ENCODE data around the gene HTR4.

Gene HTR4

GRCh38 chr5:148660346-148660660 is 6.0 kb upstream of the HTR4 start:
- DNase-seq = no peak

GRCh38 chr5:148659641-148660345 is 5.5 kb upstream of the HTR4 start:
- DNase-seq = no peak

GRCh38 chr5:148653291-148653835 is 964 bp downstream of the HTR4 start:
- no peak for DNase-seq

GRCh38 chr5:148651528-148651927 is 2.8 kb downstream of the HTR4 start:
- DNase-seq = no peak

- DNase-seq = no peak
Measured at GRCh38 chr5:148645527-148645926, 8.8 kb downstream of the HTR4 start.

GRCh38 chr5:148641735-148642134 is 12.6 kb downstream of the HTR4 start:
- no peak for DNase-seq

GRCh38 chr5:148640471-148640870 is 13.9 kb downstream of the HTR4 start:
- no peak for DNase-seq

- DNase-seq = no peak
Measured at GRCh38 chr5:148639081-148639480, 15.2 kb downstream of the HTR4 start.

GRCh38 chr5:148636353-148636752 is 18.0 kb downstream of the HTR4 start:
- no peak for DNase-seq

GRCh38 chr5:148635321-148636083 is 18.8 kb downstream of the HTR4 start:
- no peak for DNase-seq

- DNase-seq = no peak
Measured at GRCh38 chr5:148633067-148633377, 21.3 kb downstream of the HTR4 start.

- DNase-seq = no peak
Measured at GRCh38 chr5:148632255-148633066, 21.9 kb downstream of the HTR4 start.

GRCh38 chr5:148626986-148627385 is 27.3 kb downstream of the HTR4 start:
- no peak for DNase-seq

GRCh38 chr5:148626081-148626613 is 28.2 kb downstream of the HTR4 start:
- no peak for DNase-seq

- DNase-seq = no peak
Measured at GRCh38 chr5:148625250-148625649, 29.1 kb downstream of the HTR4 start.

GRCh38 chr5:148623741-148624140 is 30.6 kb downstream of the HTR4 start:
- DNase-seq = no peak

- no peak for DNase-seq
Measured at GRCh38 chr5:148623101-148623500, 31.2 kb downstream of the HTR4 start.

- peak in 1 of 2 experiments; percentile 8 for DNase-seq
Measured at GRCh38 chr5:148620696-148621095, 33.6 kb downstream of the HTR4 start.

GRCh38 chr5:148620091-148620490 is 34.2 kb downstream of the HTR4 start:
- DNase-seq = no peak

GRCh38 chr5:148619484-148619883 is 34.8 kb downstream of the HTR4 start:
- DNase-seq = no peak

- DNase-seq = no peak
Measured at GRCh38 chr5:148615644-148616275, 38.6 kb downstream of the HTR4 start.

- DNase-seq = no peak
Measured at GRCh38 chr5:148607406-148607805, 46.9 kb downstream of the HTR4 start.

GRCh38 chr5:148606296-148606695 is 48.0 kb downstream of the HTR4 start:
- no peak for DNase-seq
